Kidney (tissue), 14 donors: ENCODE data around the gene SPEM2. TPM values are rescaled to one million over a fixed set of nuclear protein-coding genes. Genes with fewer than 3 reads are reported as not detected.
A peak's percentile ranks its signal among the peaks of the same experiment; 100 is the strongest.

Source experiments
- DNase-seq, 5 donors: peaks; one replicate each; pipeline ENCODE4 v3.0.0-alpha.2; 2013 to 2020
- FAIRE-seq: peaks from 2 replicates; lab custom pipeline; 2012; peaks lifted over from hg19 to GRCh38; lab: Jason Lieb, UNC
- H3K27ac ChIP-seq, 2 donors: one replicate each; pipeline ENCODE4 v1.7.0; 2013; ENCODE audit warnings: low read depth in 2 of 2, low read length in 2 of 2, inconsistent platforms in 1 of 2
- H3K27me3 ChIP-seq: one replicate; pipeline ENCODE4 v1.7.1; 2013; ENCODE audit warnings: low read length, inconsistent platforms; ENCODE audit not compliant: control insufficient read depth, insufficient read depth
- H3K36me3 ChIP-seq, 3 donors: one replicate each; pipeline versions ENCODE4 v1.7.0 to v1.7.1; 2013; ENCODE audit warnings: low read length in 3 of 3, control low read depth in 1 of 3, inconsistent platforms in 1 of 3; ENCODE audit not compliant: insufficient read depth in 3 of 3, control insufficient read depth in 2 of 3
- H3K4me1 ChIP-seq, 3 donors: one replicate each; pipeline versions ENCODE4 v1.7.0 to v1.7.1; 2013; ENCODE audit warnings: low read length in 3 of 3, inconsistent platforms in 1 of 3, low read depth in 1 of 3; ENCODE audit not compliant: control insufficient read depth in 2 of 3, insufficient read depth in 2 of 3
- H3K4me3 ChIP-seq, 3 donors: one replicate each; pipeline versions ENCODE4 v1.7.0 to v1.8.1; 2013; ENCODE audit warnings: low read length in 3 of 3, control low read depth in 1 of 3, inconsistent platforms in 1 of 3
- H3K9ac ChIP-seq, 3 donors: one replicate each; pipeline versions ENCODE4 v1.7.0 to v1.7.1; 2013; ENCODE audit warnings: low read length in 3 of 3, control low read depth in 1 of 3, inconsistent platforms in 1 of 3
- H3K9me3 ChIP-seq, 3 donors: one replicate each; pipeline versions ENCODE4 v1.7.0 to v1.7.1; 2013; ENCODE audit warnings: low read length in 3 of 3, control low read depth in 1 of 3, inconsistent platforms in 1 of 3; ENCODE audit not compliant: control insufficient read depth in 2 of 3, insufficient read depth in 1 of 3
- intact Hi-C: fragments of 100-400 bp; cut with DNase I; formaldehyde crosslinking; loops from one replicate; pipeline ENCODE4 v1.11.1; 2022
- polyA plus RNA-seq: library from polyadenylated mRNA; stranded (reverse); fragments of 350-450 nt; fragmentation: Illumina TruSeq; extraction: RNeasy Lipid Tissue Mini Kit (QIAGEN cat#74804); gene quantifications from one replicate; pipeline ENCODE4 v1.2.3, GENCODE V29; 2014; ENCODE audit warnings: low read depth, low replicate concordance; ENCODE audit not compliant: insufficient read depth
- total RNA-seq: library from RNA; stranded (reverse); fragmentation: NEBNext Ultra II Directional; extraction: Animal tissue kit (Norgen Biotek cat#: 25700); gene quantifications from one replicate; pipeline ENCODE4 v1.2.1, GENCODE V29; 2021
- TF ChIP-seq, protein P1 (sequence below): IDR thresholded peaks from 3 replicates; pipeline ENCODE4 v1.5.1; 2012; ENCODE audit warnings: mild to moderate bottlenecking, moderate library complexity, borderline replicate concordance; ENCODE audit not compliant: insufficient read depth; ENCODE audit errors: extremely low read depth
- donor health status: control.
- donor health status: control.
- donor health status: control.
- donor health status: control.
- donor health status: control.
- donor health status: DM: yes; HTN: yes; CAD: no.
- donor health status: Normal renal cell carcinoma (clear cell type).

Gene SPEM2
- total and polyA plus RNA-seq, 2 donors from 2014 or later: not detected

- H3K4me3 ChIP-seq: no peak overlapping the region
- peak in 2 of 5 donors; percentile 38 to 61 for DNase-seq
- H3K4me1 ChIP-seq: no peaks in the 10 kb centered on the region
- H3K27me3 ChIP-seq: no peaks in the 10 kb centered on the region
- no peaks in the 10 kb centered on the region for H3K36me3 ChIP-seq
- no peaks in the 10 kb centered on the region for H3K9me3 ChIP-seq
- H3K27ac ChIP-seq: no peak overlapping the region
- TF ChIP-seq, protein P1, sequence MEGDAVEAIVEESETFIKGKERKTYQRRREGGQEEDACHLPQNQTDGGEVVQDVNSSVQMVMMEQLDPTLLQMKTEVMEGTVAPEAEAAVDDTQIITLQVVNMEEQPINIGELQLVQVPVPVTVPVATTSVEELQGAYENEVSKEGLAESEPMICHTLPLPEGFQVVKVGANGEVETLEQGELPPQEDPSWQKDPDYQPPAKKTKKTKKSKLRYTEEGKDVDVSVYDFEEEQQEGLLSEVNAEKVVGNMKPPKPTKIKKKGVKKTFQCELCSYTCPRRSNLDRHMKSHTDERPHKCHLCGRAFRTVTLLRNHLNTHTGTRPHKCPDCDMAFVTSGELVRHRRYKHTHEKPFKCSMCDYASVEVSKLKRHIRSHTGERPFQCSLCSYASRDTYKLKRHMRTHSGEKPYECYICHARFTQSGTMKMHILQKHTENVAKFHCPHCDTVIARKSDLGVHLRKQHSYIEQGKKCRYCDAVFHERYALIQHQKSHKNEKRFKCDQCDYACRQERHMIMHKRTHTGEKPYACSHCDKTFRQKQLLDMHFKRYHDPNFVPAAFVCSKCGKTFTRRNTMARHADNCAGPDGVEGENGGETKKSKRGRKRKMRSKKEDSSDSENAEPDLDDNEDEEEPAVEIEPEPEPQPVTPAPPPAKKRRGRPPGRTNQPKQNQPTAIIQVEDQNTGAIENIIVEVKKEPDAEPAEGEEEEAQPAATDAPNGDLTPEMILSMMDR: no peak
- no peak overlapping the region for H3K9ac ChIP-seq
- intact Hi-C loops: no loop called here
- FAIRE-seq: no peak
Measured at GRCh38 chr17:7423679-7424078, 1.7 kb upstream of the SPEM2 start.

- Histone ChIP-seq H3K36me3 (no peaks in the 10 kb centered on the region), H3K27me3 (no peaks in the 10 kb centered on the region), H3K4me1 (no peaks in the 10 kb centered on the region), H3K27ac (no peak overlapping the region), H3K9me3 (no peaks in the 10 kb centered on the region), H3K9ac (no peak overlapping the region), H3K4me3 (no peak overlapping the region)
- TF ChIP-seq, protein P1: no peak
- DNase-seq (no peak), FAIRE-seq (no peak)
- intact Hi-C loops: no loop called here
Measured at GRCh38 chr17:7425756-7426155, 340 bp downstream of the SPEM2 start.

- H3K36me3 ChIP-seq: no peaks in the 10 kb centered on the region
- H3K9ac ChIP-seq: no peak overlapping the region
- TF ChIP-seq, protein P1: no peak
- no peaks in the 10 kb centered on the region for H3K4me1 ChIP-seq
- no peak overlapping the region for H3K4me3 ChIP-seq
- no peak for DNase-seq
- intact Hi-C loops: no loop called here
- H3K9me3 ChIP-seq: no peaks in the 10 kb centered on the region
- FAIRE-seq: no peak
- H3K27me3 ChIP-seq: no peaks in the 10 kb centered on the region
- H3K27ac ChIP-seq: no peak overlapping the region
Measured at GRCh38 chr17:7426203-7426863, 917 bp downstream of the SPEM2 start.
